GM18873 (cell line): ENCODE data around the gene CCDC89.
"Not testable (repeated sequence)": the region's sequence is repeated elsewhere in the genome, so short reads cannot be mapped to it uniquely, and the experiment has no call there.

Source experiments
- ATAC-seq: cut with Tn5 transposase; IDR thresholded peaks from one replicate; pipeline ENCODE4 v1.9.1; 2021; ENCODE audit warnings: mild to moderate bottlenecking, moderate library complexity, moderate number of reproducible peaks; ENCODE audit not compliant: unreplicated experiment, low FRiP score

Gene CCDC89

DNA sequence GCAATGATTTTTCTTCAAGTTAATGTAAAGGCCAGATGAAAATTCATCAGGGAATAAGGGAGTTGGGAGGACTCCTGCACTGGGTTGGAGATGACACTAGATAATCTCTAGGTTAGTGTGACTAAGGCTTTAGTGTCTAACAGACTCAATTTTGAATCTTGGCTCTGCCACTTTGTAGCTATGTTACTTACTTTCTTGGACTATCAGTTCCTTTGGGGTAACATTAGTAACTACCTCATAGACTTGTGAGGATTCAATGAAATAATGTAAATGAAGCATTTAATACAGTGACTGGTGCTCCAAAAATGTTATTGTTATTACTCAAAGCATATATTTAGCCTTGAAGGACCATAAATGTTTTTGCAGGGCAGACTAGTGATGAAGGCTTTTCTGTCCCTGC lies 9.6 kb upstream of the CCDC89 start:
- no peak for ATAC-seq

DNA sequence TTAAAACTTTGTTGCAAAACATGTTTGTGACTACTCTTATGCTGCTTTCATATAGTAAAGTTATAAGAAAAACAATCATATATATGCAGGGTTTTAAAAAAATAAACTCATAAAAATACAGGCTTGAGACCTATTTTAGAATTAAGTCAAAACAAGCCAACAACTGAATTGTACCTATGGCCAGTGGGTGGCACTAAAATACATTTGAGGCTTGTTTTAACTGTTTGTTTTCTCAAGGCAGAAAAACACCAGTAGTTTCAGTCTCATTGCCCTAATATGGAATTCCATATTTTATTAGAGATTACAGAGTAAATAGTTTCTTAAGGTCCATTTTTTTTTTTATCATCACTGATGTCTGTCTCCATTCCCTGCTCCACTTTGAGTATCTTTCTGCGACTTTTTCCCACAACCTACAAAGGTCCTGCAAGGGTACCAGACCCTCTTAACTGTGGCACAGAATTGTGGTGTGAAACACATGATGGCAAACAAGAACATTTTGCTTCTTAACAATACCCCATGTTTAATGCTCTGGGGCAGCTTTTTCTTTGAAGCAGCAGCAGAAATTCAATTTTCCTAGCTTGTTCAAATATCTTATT lies 8.5 kb upstream of the CCDC89 start:
- no peak for ATAC-seq

DNA sequence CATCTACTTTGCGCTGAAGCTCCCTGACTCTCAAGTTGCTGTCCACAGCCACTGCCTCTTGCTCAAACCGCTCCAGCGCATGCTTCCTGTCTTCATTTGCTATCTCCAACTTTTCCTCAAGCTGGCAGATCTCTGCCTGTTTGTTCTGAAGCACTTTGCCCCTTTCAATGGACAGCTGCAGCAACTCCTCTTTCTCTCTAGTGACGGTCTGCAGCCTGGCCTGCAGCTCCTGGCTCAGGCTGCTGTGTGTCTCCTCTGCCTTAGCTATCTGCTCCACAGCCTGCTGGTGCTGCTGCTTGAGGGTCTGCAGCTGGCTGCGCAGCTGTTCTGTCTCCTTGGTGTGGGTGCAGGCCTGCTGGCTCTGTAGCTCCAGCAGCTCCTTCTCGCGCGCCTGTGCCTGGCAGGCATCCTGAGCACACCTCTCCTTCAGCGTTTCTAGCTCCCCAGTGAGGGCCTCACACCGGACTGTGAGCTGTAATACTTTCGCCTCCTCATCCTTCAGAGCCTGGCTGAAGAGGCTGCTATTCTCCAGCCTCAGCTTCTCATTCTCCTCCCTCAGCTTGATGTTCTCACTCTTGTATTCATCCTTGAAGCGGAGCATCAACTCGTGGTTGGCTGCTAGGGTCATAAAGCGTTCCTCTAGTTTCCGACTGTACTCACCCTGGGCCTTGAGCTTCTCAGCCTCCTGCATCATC lies 723 bp downstream of the CCDC89 start:
- no peak for ATAC-seq

DNA sequence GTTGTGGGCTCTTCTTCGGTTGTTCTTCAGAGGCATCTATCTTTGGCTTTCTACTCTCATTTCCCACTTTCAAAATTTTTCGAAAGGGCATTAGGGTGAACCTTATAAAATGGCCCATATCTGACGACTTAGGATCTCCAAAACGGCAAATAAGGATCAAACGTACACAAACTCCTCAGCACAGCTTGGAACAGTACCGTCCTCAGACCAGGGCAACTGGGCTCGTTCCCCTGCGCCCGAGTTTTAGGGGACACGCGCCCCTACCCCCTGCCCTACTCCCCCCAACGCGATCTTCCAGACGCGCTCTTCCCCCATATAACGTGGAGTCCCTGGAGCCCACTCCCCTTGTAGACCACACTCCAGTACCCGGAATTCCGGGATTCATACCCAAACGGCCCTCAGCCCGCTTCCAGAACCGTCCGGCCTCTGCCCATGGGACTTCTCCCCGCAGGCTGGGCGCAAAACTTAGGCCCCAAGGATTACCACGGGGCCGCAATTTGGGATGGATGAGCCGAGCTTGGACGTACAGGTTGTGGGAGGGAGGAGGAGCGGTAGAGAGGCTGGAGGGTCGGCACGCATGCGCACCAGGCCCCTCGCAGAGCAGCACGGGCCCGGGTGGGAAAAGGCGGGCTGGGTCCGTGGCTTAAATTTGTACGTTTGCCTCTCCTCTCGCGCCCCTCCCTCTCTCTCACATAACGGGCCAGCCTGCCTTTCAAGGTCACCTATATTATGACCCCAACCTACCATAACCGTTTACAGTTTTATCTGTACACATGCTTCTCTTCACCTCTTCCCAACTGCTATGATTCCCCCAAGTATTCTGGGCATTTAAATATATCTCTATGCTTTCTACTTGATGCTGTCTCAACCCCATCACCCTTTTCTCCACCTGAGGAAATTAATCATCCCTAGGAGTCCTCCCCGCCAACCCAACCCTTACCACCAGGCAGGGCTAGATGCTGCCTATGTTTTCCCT lies 3.4 kb downstream of the CCDC89 start:
- no peak for ATAC-seq

GRCh38 chr11:85680897-85681296 lies 5.1 kb downstream of the CCDC89 start:
- no peak for ATAC-seq

DNA sequence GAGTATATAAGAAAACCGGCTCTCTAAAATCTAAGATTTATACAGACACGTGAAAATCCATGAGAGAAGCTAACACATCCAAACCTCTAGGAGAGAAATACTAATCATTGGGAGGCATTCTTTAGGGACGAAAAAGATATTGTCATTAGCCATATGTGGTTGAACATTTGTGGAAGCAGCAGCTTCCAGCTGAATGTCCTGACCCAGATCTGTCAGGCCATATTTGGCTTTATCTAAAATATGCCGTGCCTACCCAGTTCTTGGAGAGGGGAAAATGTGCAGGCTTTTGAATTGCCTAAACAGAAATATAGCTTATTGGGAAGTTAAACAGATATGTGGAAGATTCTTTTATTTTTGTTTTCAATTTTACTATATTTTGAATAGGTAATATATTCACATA lies 6.4 kb downstream of the CCDC89 start:
- no peak for ATAC-seq

- ATAC-seq, result no peak
Observed at GRCh38 chr11:85673393-85673792, 12.6 kb downstream of the CCDC89 start.

GRCh38 chr11:85672105-85672902 lies 13.7 kb downstream of the CCDC89 start:
- ATAC-seq, result no peak

- not testable (repeated sequence) for ATAC-seq
Observed at GRCh38 chr11:85670949-85671663, 14.9 kb downstream of the CCDC89 start.

GRCh38 chr11:85668157-85668556 lies 17.8 kb downstream of the CCDC89 start:
- no peak for ATAC-seq

GRCh38 chr11:85666687-85667086 lies 19.3 kb downstream of the CCDC89 start:
- ATAC-seq, result no peak

- ATAC-seq, result no peak
Observed at GRCh38 chr11:85665733-85666132, 20.3 kb downstream of the CCDC89 start.

DNA sequence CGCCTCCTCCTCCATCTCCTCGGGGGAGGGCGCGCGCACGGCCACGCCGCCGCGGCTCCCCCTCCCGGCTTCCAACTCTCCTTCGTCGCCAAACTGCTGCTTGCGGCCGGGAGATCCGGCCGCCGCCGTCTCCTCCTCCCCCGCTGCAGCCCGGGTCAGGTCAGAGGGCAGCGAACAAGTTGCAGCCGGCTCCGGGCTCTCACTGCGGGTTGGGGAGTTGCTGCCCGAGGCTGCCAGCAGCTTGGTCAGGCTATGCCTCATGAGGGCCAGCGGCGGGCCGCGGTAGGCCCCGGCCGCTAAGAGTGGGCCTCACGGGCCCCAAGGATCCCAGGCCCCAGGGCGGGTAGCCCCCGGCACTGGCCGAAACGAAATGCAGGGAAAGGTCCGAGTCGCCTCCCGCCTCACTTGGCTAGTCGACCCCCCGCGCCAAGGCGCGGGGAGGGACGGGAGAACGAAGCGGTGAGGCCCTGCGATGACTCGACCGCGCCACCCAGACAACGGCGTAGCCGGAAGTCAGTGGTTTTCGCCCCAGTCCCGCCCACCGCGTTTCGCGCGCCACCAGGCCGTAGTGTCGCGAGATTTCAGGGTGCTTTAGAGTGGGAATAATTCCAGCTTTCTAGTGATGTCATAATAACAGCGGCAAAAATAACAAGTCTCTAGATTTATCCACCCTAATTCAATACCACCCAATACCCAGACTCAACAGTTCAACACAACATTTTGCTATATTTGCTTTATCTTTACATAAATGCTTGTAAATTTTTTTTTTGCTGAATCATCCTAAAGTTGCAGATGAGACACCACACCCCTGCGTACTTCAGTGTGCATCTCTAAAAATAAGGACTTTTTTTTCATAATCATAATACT lies 21.1 kb downstream of the CCDC89 start, which contains the start of gene CREBZF:
CREBZF (minus strand) TSS at position 515 of the 867 bp plus-strand sequence; CDS start at position 261, 254 bp downstream.
- peak; percentile 86 for ATAC-seq

- peak; percentile 52 for ATAC-seq
Observed at GRCh38 chr11:85663753-85664614, 22.0 kb downstream of the CCDC89 start.

- ATAC-seq, result no peak
Observed at GRCh38 chr11:85663080-85663752, 22.8 kb downstream of the CCDC89 start.

GRCh38 chr11:85661972-85662664 lies 23.9 kb downstream of the CCDC89 start:
- no peak for ATAC-seq

DNA sequence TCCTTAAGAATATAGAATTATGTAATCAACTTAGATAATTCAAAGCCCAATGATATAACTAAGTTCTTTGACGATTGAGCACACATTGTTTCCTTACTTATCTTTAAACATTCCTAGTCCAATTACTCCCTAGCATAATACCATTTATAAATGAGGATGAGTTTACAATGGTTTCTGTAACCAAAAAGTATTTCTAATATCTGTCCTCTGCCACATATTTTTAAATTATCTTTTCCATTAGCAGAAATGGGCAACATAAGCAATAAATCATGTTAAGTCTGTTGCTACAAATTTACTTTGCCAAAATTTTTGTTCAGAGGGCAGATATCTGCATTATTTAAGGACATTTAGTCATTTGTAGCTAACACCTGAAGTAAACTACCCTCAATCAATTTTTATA lies 27.8 kb downstream of the CCDC89 start:
- ATAC-seq, result no peak
